ENCODE data around the gene NMRAL1. TPM values are rescaled to one million over a fixed set of nuclear protein-coding genes. Genes with fewer than 3 reads are reported as not detected.

The NMRAL1 gene
- polyA plus RNA-seq, 1 donor from 2014 or later, result 45.3 TPM

DNA sequence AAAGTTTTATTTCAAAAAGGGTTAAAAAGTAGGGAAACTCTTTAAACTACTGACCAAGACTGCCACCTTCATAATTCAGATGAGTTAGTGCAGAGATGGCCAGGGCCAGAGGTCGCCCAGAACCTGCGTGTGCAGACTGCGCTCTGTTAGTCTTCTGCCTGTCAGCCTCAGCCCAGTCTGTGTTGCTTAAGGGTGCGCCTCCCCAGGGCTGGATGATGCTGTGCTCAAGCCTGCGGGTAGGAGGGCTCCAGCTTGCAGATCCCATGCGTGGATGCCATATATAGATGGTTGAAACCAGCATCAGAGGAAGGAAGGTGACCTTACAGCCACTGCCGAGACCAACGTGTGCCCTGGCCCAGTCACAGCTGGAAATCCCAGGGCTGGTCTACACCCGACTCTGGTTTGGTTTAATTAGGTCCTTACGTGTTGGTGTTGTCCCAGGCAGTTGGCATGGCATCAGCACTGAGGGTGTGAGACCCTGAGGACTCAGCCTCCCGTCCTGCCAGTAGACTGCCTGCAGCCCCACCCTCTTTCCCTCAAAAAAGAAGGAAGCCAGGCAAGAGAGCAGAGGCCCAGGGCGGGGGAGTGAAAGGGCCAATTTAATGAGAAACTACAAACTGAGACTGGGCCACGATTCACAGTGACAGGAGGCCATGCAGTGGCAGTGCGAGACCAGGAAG is 36.5 kb upstream of the NMRAL1 start:
- H3K27me3 Mint-ChIP-seq, result no peaks in the 10 kb centered on the region
- no peaks in the 10 kb centered on the region for H3K9me3 Mint-ChIP-seq

DNA sequence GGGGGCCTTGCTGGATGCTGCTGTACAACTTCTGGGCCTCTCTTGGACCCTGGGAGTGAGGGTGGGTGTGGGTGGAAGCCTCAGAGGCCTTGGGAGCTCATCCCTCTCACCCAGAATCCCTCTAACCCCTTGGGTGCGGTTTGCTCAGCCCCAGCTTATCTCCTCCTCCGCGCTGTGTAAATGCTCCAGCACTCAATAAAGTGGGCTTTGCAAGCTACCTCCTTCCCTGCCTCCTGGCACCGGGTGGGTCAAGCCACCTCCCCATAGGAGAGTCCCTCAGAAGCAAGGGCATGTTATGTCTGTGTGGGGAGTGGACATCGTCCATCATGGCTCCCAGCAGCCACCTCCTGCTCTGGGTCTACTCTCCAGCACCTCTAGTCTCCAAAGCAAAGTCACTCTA is 35.7 kb upstream of the NMRAL1 start:
- H3K4me3 Mint-ChIP-seq, result no peak overlapping the region
- H3K4me1 Mint-ChIP-seq, result peaks cover 21 to 25% (median 22%) of the 10 kb centered on the region in 3 donors
- H3K27me3 Mint-ChIP-seq, result no peaks in the 10 kb centered on the region
- peak overlapping the region in 1 of 3 donors; percentile 29 for H3K27ac Mint-ChIP-seq
- no peaks in the 10 kb centered on the region for H3K36me3 Mint-ChIP-seq
- no peaks in the 10 kb centered on the region for H3K9me3 Mint-ChIP-seq

More for the DNA sequence above, 36.5 kb upstream of the NMRAL1 start:
- peak overlapping the region in 2 of 3 donors; percentile 8 to 85 for H3K27ac Mint-ChIP-seq
- peaks cover 22 to 25% (median 23%) of the 10 kb centered on the region in 3 donors for H3K4me1 Mint-ChIP-seq
- H3K36me3 Mint-ChIP-seq, result no peaks in the 10 kb centered on the region
- peak overlapping the region in 1 of 4 donors; percentile 28 for H3K4me3 Mint-ChIP-seq

DNA sequence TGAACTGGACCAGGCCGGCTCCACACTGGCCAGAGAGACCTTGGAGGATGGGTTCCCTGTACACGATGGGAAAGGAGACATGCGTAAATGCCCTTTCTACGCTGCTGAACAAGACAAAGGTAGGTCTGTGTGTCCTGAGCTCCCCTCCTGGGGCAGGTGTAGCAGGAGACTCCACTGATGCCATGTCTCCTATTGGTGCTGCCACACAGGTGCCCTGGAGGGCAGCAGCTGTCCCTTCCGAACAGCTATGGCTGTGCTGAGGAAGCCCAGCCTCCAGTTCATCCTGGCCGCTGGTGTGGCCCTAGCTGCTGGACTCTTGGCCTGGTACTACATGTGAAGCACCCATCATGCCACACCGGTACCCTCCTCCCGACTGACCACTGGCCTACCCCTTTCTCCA is 35.0 kb upstream of the NMRAL1 start:
- H3K4me1 Mint-ChIP-seq, result peaks cover 21 to 24% (median 22%) of the 10 kb centered on the region in 3 donors
- H3K27ac Mint-ChIP-seq, result no peak overlapping the region
- H3K9me3 Mint-ChIP-seq, result no peaks in the 10 kb centered on the region
- no peaks in the 10 kb centered on the region for H3K36me3 Mint-ChIP-seq
- no peaks in the 10 kb centered on the region for H3K27me3 Mint-ChIP-seq
- H3K4me3 Mint-ChIP-seq, result no peak overlapping the region

GRCh38 chr16:4508806-4509205 is 34.4 kb upstream of the NMRAL1 start:
- no peaks in the 10 kb centered on the region for H3K36me3 Mint-ChIP-seq

DNA sequence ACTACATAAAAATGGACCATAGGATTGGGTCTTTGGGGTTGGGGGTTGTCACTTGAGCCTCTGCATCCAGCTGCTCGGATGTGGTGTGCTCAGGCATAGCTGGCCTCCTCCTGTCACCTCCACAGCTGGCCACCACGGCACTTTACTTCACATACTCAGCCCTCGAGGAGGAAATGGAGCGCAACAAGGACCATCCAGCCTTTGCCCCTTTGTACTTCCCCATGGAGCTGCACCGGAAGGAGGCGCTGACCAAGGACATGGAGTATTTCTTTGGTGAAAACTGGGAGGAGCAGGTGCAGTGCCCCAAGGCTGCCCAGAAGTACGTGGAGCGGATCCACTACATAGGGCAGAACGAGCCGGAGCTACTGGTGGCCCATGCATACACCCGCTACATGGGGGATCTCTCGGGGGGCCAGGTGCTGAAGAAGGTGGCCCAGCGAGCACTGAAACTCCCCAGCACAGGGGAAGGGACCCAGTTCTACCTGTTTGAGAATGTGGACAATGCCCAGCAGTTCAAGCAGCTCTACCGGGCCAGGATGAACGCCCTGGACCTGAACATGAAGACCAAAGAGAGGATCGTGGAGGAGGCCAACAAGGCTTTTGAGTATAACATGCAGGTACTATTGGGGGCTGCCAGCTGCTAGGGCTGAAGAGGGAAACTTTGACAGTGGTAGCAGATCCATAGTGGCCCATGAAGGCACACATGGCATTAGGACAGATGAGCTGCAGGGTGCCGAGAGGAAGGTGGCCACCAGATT is 33.3 kb upstream of the NMRAL1 start:
- H3K9me3 Mint-ChIP-seq, result no peaks in the 10 kb centered on the region
- peaks cover 30 to 34% (median 31%) of the 10 kb centered on the region in 3 donors for H3K4me1 Mint-ChIP-seq
- no peaks in the 10 kb centered on the region for H3K36me3 Mint-ChIP-seq
- H3K27ac Mint-ChIP-seq, result peak overlapping the region in 2 of 3 donors; percentile 69 to 95
- H3K4me3 Mint-ChIP-seq, result no peak overlapping the region
- no peaks in the 10 kb centered on the region for H3K27me3 Mint-ChIP-seq

More at GRCh38 chr16:4508806-4509205, 34.4 kb upstream of the NMRAL1 start:
- Mint-ChIP-seq H3K4me3 (no peak overlapping the region), H3K27me3 (no peaks in the 10 kb centered on the region), H3K9me3 (no peaks in the 10 kb centered on the region), H3K27ac (peak overlapping the region in 1 of 3 donors; percentile 22), H3K4me1 (peaks cover 23 to 26% (median 23%) of the 10 kb centered on the region in 3 donors)

GRCh38 chr16:4506450-4506849 is 32.0 kb upstream of the NMRAL1 start:
- H3K4me1 Mint-ChIP-seq, result peaks cover 30 to 34% (median 33%) of the 10 kb centered on the region in 3 donors
- H3K36me3 Mint-ChIP-seq, result no peaks in the 10 kb centered on the region
- H3K9me3 Mint-ChIP-seq, result no peaks in the 10 kb centered on the region
- H3K27me3 Mint-ChIP-seq, result no peaks in the 10 kb centered on the region
- H3K27ac Mint-ChIP-seq, result peak overlapping the region; percentile 95 to 99 (median 95)
- peak overlapping the region in 3 of 4 donors; percentile 49 to 92 (median 88) for H3K4me3 Mint-ChIP-seq

- no peaks in the 10 kb centered on the region for H3K27me3 Mint-ChIP-seq
- peak overlapping the region; percentile 95 to 99 (median 95) for H3K27ac Mint-ChIP-seq
- H3K36me3 Mint-ChIP-seq, result no peaks in the 10 kb centered on the region
- no peaks in the 10 kb centered on the region for H3K9me3 Mint-ChIP-seq
- peak overlapping the region; percentile 49 to 88 (median 60) for H3K4me3 Mint-ChIP-seq
- H3K4me1 Mint-ChIP-seq, result peaks cover 30 to 35% (median 35%) of the 10 kb centered on the region in 3 donors
Measured at GRCh38 chr16:4505356-4506147, 31.1 kb upstream of the NMRAL1 start.

DNA sequence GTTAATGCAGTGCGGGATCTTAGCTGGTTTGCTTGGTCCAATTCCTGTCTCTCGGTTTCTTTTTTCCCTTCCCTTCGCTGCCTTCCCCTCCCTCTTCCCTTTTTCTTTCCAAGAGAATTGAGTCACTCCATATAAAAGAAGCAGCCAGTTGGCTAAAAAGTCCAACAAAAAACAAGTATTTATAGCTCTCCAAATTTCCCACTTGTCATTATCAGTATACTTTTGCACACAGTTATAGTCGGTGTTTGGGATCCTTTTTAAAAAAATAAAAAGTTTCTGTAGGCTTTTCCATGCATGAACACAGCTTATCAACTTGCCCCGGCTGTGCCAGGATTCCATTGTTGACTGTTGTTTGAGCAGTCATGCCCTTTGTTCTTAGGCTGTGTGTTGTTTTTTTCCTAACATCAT is 26.6 kb upstream of the NMRAL1 start:
- H3K27me3 Mint-ChIP-seq, result no peaks in the 10 kb centered on the region
- H3K36me3 Mint-ChIP-seq, result peaks cover 3% of the 10 kb centered on the region
- peak overlapping the region; percentile 65 to 92 (median 88) for H3K27ac Mint-ChIP-seq
- peak overlapping the region in 1 of 4 donors; percentile 19 for H3K4me3 Mint-ChIP-seq
- H3K9me3 Mint-ChIP-seq, result no peaks in the 10 kb centered on the region
- peaks cover 28 to 43% (median 32%) of the 10 kb centered on the region in 3 donors for H3K4me1 Mint-ChIP-seq

DNA sequence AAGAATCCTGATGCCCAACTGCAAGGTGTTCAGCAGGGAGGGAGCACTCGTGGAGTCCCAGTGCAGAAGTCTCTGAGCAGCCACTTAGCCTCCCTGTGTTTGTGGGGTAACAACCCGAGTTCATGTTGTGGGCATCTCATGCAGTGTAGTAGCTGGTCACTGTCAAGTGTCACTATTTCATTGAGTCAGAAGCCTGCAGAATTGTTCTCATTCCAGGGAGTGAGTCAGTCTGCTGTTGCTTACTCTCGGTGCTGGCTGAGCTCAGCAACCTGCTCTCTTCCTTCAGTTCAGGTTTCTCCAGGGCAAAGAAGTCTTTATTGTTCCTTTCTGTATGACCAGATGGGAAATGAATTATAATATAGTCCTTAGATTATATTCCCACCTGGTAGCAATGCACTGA is 25.8 kb upstream of the NMRAL1 start:
- H3K27me3 Mint-ChIP-seq, result no peaks in the 10 kb centered on the region
- no peak overlapping the region for H3K4me3 Mint-ChIP-seq
- H3K4me1 Mint-ChIP-seq, result peaks cover 24 to 39% (median 24%) of the 10 kb centered on the region in 3 donors
- peak overlapping the region in 2 of 3 donors; percentile 65 to 88 for H3K27ac Mint-ChIP-seq
- H3K36me3 Mint-ChIP-seq, result peaks cover 3% of the 10 kb centered on the region
- no peaks in the 10 kb centered on the region for H3K9me3 Mint-ChIP-seq

GRCh38 chr16:4499196-4499555 is 24.8 kb upstream of the NMRAL1 start:
- Mint-ChIP-seq H3K9me3 (no peaks in the 10 kb centered on the region), H3K27ac (peak overlapping the region in 1 of 3 donors; percentile 24), H3K27me3 (no peaks in the 10 kb centered on the region), H3K36me3 (peaks cover 3% of the 10 kb centered on the region), H3K4me3 (no peak overlapping the region), H3K4me1 (peaks cover 17 to 34% (median 22%) of the 10 kb centered on the region in 3 donors)

- H3K9me3 Mint-ChIP-seq, result no peaks in the 10 kb centered on the region
- H3K36me3 Mint-ChIP-seq, result peaks cover 3% of the 10 kb centered on the region
- peak overlapping the region in 1 of 3 donors; percentile 24 for H3K27ac Mint-ChIP-seq
- no peaks in the 10 kb centered on the region for H3K27me3 Mint-ChIP-seq
- no peak overlapping the region for H3K4me3 Mint-ChIP-seq
- peaks cover 14 to 30% (median 18%) of the 10 kb centered on the region in 3 donors for H3K4me1 Mint-ChIP-seq
Measured at GRCh38 chr16:4498546-4499195, 24.2 kb upstream of the NMRAL1 start.

DNA sequence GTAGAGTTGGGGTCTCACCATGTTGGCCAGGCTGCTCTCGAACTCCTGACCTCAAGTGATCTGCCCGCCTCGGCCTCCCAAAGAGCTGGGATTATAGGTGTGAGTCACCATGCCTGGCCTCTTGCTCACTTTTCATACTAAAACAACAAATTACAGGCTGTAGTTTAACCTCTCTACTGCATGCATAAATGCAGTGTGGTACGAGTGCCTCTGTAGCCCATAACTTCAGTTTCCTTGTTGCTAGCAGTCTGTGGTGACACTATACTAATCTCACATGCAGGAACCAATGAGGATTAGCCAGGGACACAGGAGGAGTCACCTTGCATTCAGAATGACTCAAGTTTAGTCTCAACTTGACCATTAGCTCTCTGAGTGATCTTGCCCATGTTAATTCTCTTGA is 21.9 kb upstream of the NMRAL1 start:
- Mint-ChIP-seq H3K9me3 (no peaks in the 10 kb centered on the region), H3K4me3 (no peak overlapping the region), H3K27me3 (no peaks in the 10 kb centered on the region), H3K4me1 (peaks cover 9 to 19% (median 10%) of the 10 kb centered on the region in 3 donors), H3K36me3 (peaks cover 3% of the 10 kb centered on the region), H3K27ac (no peak overlapping the region)

DNA sequence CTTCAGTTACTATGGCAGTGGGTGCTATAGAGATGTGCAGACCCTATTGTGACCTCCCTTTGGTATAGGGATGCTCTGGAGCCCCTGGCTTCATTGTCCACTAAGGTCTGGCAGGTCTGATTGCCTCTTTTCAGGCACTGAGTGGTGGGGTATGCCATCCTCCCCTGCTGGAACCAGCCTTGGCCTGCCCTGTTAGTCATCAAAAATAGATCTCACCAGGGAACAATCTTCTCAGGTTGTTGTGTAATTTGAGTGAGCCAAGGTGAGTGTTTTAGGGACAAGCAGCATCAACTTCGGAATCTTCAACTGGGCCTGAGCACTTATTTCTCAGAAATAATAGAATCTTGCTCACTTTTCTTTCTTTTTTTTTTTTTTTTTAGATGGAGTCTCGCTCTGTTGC is 21.3 kb upstream of the NMRAL1 start:
- Mint-ChIP-seq H3K27ac (peak overlapping the region in 1 of 3 donors; percentile 52), H3K36me3 (peaks cover 3% of the 10 kb centered on the region), H3K4me3 (peak overlapping the region in 1 of 4 donors; percentile 23), H3K9me3 (no peaks in the 10 kb centered on the region), H3K27me3 (no peaks in the 10 kb centered on the region), H3K4me1 (peaks cover 9 to 19% (median 9%) of the 10 kb centered on the region in 3 donors)

DNA sequence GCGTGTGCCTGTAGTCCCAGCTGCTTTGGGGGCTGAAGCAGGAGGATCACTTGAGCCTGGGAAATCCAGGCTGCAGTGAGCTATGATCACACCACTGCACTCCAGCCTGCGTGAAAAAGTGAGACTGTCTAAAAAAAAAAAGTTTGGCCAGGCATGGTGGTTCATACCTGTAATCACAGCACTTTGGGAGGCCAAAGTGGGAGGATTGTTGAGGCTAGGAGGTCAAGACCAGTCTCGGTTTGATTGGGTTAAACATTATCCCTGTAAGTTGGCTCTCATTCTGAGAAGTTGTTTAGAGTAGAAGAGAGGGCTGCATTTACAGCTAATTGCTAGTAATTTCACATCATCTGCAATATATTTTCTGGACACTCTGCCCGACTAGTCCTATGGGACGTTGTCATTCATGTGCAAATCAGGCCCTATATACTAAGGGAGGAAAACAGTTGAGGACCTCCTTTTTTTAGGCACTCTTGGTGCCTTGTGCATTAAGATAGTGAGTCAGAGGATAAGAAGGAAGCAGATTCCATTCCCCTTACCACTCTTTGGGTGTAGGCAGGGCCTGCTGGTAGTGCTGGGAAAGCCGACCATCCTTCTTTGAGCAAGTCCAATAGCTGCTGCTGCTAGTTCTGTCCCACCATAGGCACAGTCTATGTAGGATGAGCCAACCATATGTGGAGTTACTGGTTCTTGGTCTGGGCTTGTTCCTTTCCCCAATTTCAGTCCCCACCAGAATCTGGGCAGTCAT is 20.5 kb upstream of the NMRAL1 start:
- H3K4me3 Mint-ChIP-seq, result no peak overlapping the region
- peaks cover 9 to 18% (median 14%) of the 10 kb centered on the region in 3 donors for H3K4me1 Mint-ChIP-seq
- peak overlapping the region in 2 of 3 donors; percentile 67 to 77 for H3K27ac Mint-ChIP-seq
- H3K36me3 Mint-ChIP-seq, result peaks cover 3% of the 10 kb centered on the region
- no peaks in the 10 kb centered on the region for H3K9me3 Mint-ChIP-seq
- H3K27me3 Mint-ChIP-seq, result no peaks in the 10 kb centered on the region
